Stimulated activated CD8-positive, alpha-beta memory T cell treated with anti-CD3 and anti-CD28 coated beads, Interleukin-12 subunit alpha, Interleukin-12 subunit beta, amount 100 ng/mL, for 4 hours (primary cell): ENCODE results near the gene C1QTNF5.

Experiments used
- DNase-seq: peaks from one replicate; pipeline ENCODE4 v3.0.0-alpha.2; 2020; ENCODE audit warnings: low read depth

Gene C1QTNF5

GRCh38 chr11:119359365-119360214 is 18.9 kb upstream of the C1QTNF5 start:
- DNase-seq, result no peak

- DNase-seq, result no peak
Observed at GRCh38 chr11:119357074-119357473, 16.4 kb upstream of the C1QTNF5 start.

GRCh38 chr11:119356349-119357031 is 15.8 kb upstream of the C1QTNF5 start:
- DNase-seq, result peak; percentile 41

GRCh38 chr11:119355091-119355843 is 14.6 kb upstream of the C1QTNF5 start:
- DNase-seq, result no peak

- no peak for DNase-seq
Observed at GRCh38 chr11:119352857-119353260, 12.2 kb upstream of the C1QTNF5 start.

- no peak for DNase-seq
Observed at GRCh38 chr11:119351232-119351631, 10.5 kb upstream of the C1QTNF5 start.

GRCh38 chr11:119350302-119350701 is 9.6 kb upstream of the C1QTNF5 start:
- DNase-seq, result no peak

GRCh38 chr11:119347940-119348605 is 7.4 kb upstream of the C1QTNF5 start:
- DNase-seq, result no peak

GRCh38 chr11:119347242-119347641 is 6.6 kb upstream of the C1QTNF5 start:
- no peak for DNase-seq

- DNase-seq, result no peak
Observed at GRCh38 chr11:119346605-119347004, 5.9 kb upstream of the C1QTNF5 start, which contains the start of gene MFRP. Gene MFRP, minus strand, starts transcription at chr11:119346705. Its CDS starts 192 bp downstream, at chr11:119346513.

GRCh38 chr11:119345685-119346084 is 5.0 kb upstream of the C1QTNF5 start:
- DNase-seq, result no peak

- no peak for DNase-seq
Observed at GRCh38 chr11:119344291-119345010, 3.8 kb upstream of the C1QTNF5 start.

- DNase-seq, result no peak
Observed at GRCh38 chr11:119343726-119344125, 3.0 kb upstream of the C1QTNF5 start.

- no peak for DNase-seq
Observed at GRCh38 chr11:119342362-119343130, 1.9 kb upstream of the C1QTNF5 start.

GRCh38 chr11:119342023-119342300 is 1.3 kb upstream of the C1QTNF5 start:
- DNase-seq, result no peak

GRCh38 chr11:119341222-119342022 is 739 bp upstream of the C1QTNF5 start:
- DNase-seq, result no peak

- no peak for DNase-seq
Observed at GRCh38 chr11:119339589-119340334, 921 bp downstream of the C1QTNF5 start.

GRCh38 chr11:119338965-119339588 is 1.6 kb downstream of the C1QTNF5 start:
- DNase-seq, result no peak
